ENCODE results near the gene WDR18.
A peak's percentile ranks its signal among the peaks of the same experiment; 100 is the strongest.

- no peak for TF ChIP-seq CTCF (IDR thresholded peaks at IDR 0.05)
- no peak for TF ChIP-seq POLR2A (IDR thresholded peaks at IDR 0.05)
- peak; percentile 57 to 88 (median 81) for TF ChIP-seq POLR2AphosphoS5 (IDR thresholded peaks at IDR 0.05)
- TF ChIP-seq EP300 (IDR thresholded peaks at IDR 0.05), result peak in 2 of 4 donors; percentile 31 to 38
These were observed 49.2 kb upstream of the WDR18 start for GRCh38 chr19:934865-935479.
